Calu3 (cell line): ENCODE measurements around the gene CLTCL1. TPM values are rescaled to one million over a fixed set of nuclear protein-coding genes. Genes with fewer than 3 reads are reported as not detected.

Experiments used
- BruUV-seq: library from RNA; stranded (reverse); fragments of 400-500 nt; replicated peaks from 2 replicates; lab custom pipeline; 2021; lab: Mats Ljungman, UMichigan
- CTCF ChIA-PET: fragments of 300-600 bp; sonication (Branson Sonifier 250); formaldehyde crosslinking; loops from one replicate; lab custom pipeline; 2022; ENCODE audit warnings: antibody characterized with exemption; lab: Charles Lee
- DNase-seq: peaks from one replicate; pipeline ENCODE4 v3.0.0; 2022
- H3K27ac Mint-ChIP-seq: one replicate; pipeline ENCODE4 v1.8.0; 2022; ENCODE audit warnings: mixed read lengths; ENCODE audit not compliant: unreplicated experiment
- H3K27me3 Mint-ChIP-seq: one replicate; pipeline ENCODE4 v1.8.0; 2022; ENCODE audit warnings: mixed read lengths; ENCODE audit not compliant: unreplicated experiment
- H3K36me3 Mint-ChIP-seq: one replicate; pipeline ENCODE4 v1.8.0; 2022; ENCODE audit warnings: mild to moderate bottlenecking, moderate library complexity, mixed read lengths; ENCODE audit not compliant: insufficient read depth, unreplicated experiment
- H3K4me1 Mint-ChIP-seq: one replicate; pipeline ENCODE4 v1.8.0; 2022; ENCODE audit warnings: mild to moderate bottlenecking, low read depth, mixed read lengths; ENCODE audit not compliant: unreplicated experiment
- H3K4me3 Mint-ChIP-seq: one replicate; pipeline ENCODE4 v1.8.0; 2022; ENCODE audit warnings: mild to moderate bottlenecking, low read depth, moderate library complexity, mixed read lengths; ENCODE audit not compliant: unreplicated experiment
- H3K9me3 Mint-ChIP-seq: one replicate; pipeline ENCODE4 v1.8.0; 2022; ENCODE audit warnings: low read depth, mixed read lengths; ENCODE audit not compliant: unreplicated experiment
- CTCF ChIP-seq: fragments of 200-600 bp; IDR thresholded peaks from one replicate; pipeline ENCODE4 v1.8.0; 2022; ENCODE audit warnings: antibody characterized with exemption; ENCODE audit not compliant: unreplicated experiment
- intact Hi-C: fragments of 100-400 bp; cut with micrococcal nuclease; formaldehyde crosslinking; loops from one replicate; pipeline ENCODE4 v1.10.0; 2022; ENCODE audit not compliant: unreplicated experiment
- total RNA-seq: library from RNA; stranded (reverse); gene quantifications from 2 replicates; pipeline ENCODE4 v1.2.3, GENCODE V29; 2022

CLTCL1 gene
- total RNA-seq, 1 experiment from 2014 or later: 2.9 TPM

GRCh38 chr22:19224985-19225384 is 66.5 kb downstream of the CLTCL1 start:
- Mint-ChIP-seq H3K4me1 (no peaks in the 10 kb centered on the region), H3K36me3 (no peaks in the 10 kb centered on the region), H3K27me3 (no peaks in the 10 kb centered on the region), H3K9me3 (no peaks in the 10 kb centered on the region), H3K4me3 (no peak overlapping the region), H3K27ac (no peak overlapping the region)
- TF ChIP-seq CTCF: no peak
- DNase-seq: no peak
- CTCF ChIA-PET: interaction anchor here (0.6 kb wide), 1 partner anchor 15 kb away, joined by 5 read pairs; no protein-coding TSS in a partner anchor
- BruUV-seq: no TSS peak
- intact Hi-C loops: no loop called here

DNA sequence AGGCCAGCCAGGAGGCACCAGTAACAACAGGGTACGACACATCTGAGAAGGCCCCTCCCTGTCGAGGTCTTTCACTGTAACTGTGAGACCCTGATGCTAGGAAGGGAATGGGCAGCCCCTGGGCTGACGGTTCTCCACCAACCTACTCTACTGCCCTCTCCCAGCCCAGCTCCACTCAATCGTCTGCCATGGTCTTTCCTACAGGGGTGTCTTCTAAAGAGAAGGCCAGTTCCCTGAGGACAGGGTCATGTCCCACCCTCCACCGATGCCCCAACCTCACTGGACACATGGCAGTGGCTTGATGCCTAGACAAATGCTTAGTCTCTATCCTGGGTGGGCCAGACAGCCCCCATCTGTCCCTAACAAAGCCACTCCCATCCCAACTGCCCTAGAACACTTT is 67.0 kb downstream of the CLTCL1 start:
- Mint-ChIP-seq H3K9me3 (no peaks in the 10 kb centered on the region), H3K4me3 (no peak overlapping the region), H3K27ac (no peak overlapping the region), H3K27me3 (no peaks in the 10 kb centered on the region), H3K4me1 (no peaks in the 10 kb centered on the region), H3K36me3 (no peaks in the 10 kb centered on the region)
- DNase-seq: no peak
- no TSS peak for BruUV-seq
- CTCF ChIA-PET: no interaction called here
- intact Hi-C loops: no loop called here
- TF ChIP-seq CTCF: no peak

DNA sequence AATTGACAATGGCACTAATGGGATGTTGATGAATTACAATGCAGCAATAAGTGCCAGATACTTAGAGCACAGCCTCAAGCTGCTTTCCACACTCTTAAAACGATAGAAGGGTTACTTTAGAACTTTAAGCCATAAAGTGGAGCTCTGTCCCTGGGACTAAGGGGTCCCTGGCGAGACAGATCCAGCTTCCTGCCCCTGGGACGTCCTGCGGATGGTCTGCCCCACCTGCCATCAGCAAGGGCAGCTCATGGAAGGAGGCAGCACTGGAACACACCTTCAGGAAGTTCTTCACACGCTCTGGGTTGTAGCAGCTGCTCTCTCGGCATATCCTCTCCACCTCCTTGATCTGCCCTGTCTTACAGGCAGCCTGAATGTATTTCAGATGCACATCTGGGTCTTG is 67.9 kb downstream of the CLTCL1 start:
- no peaks in the 10 kb centered on the region for H3K27me3 Mint-ChIP-seq
- intact Hi-C loops: no loop called here
- H3K4me1 Mint-ChIP-seq: no peaks in the 10 kb centered on the region
- no peak overlapping the region for H3K27ac Mint-ChIP-seq
- H3K4me3 Mint-ChIP-seq: no peak overlapping the region
- no peaks in the 10 kb centered on the region for H3K9me3 Mint-ChIP-seq
- no peak for DNase-seq
- BruUV-seq: no TSS peak
- no peak for TF ChIP-seq CTCF
- CTCF ChIA-PET: interaction anchor here (0.6 to 1.1 kb wide), 2 partner anchors 12 to 462 kb away, joined by 3 to 6 read pairs; no protein-coding TSS in a partner anchor
- H3K36me3 Mint-ChIP-seq: no peaks in the 10 kb centered on the region

- CTCF ChIA-PET: interaction anchor here (0.6 to 1.1 kb wide), 2 partner anchors 13 to 462 kb away, joined by 3 to 6 read pairs; no protein-coding TSS in a partner anchor
- Mint-ChIP-seq H3K27ac (no peak overlapping the region), H3K4me3 (no peak overlapping the region), H3K27me3 (no peaks in the 10 kb centered on the region), H3K4me1 (no peaks in the 10 kb centered on the region), H3K9me3 (no peaks in the 10 kb centered on the region), H3K36me3 (no peaks in the 10 kb centered on the region)
- intact Hi-C loops: no loop called here
- no peak for TF ChIP-seq CTCF
- DNase-seq: no peak
- no TSS peak for BruUV-seq
Observed at GRCh38 chr22:19223110-19223509, 68.4 kb downstream of the CLTCL1 start.
